Left lung (tissue), 10 donors: ENCODE results near the gene TEX10. TPM values are rescaled to one million over a fixed set of nuclear protein-coding genes. Genes with fewer than 3 reads are reported as not detected.

Experiments used
- ATAC-seq: fragments of 200-7000 bp; cut with Tn5 transposase; one replicate; pipeline ENCODE4 v1.9.1; 2020; ENCODE audit warnings: moderate library complexity
- DNase-seq, 4 donors: peaks; one replicate each; pipeline ENCODE4 v3.0.0-alpha.2; 2013 to 2020
- H3K27ac ChIP-seq, 2 donors: fragments of 200-600 bp; sonication (generic) in 1 of 2; one replicate each; pipeline versions ENCODE4 v1.5.0 to v1.8.0; 2020 to 2021
- H3K27me3 ChIP-seq, 2 donors: fragments of 200-600 bp; sonication (generic) in 1 of 2; one replicate each; pipeline versions ENCODE4 v1.5.0 to v1.8.0; 2020 to 2021
- H3K36me3 ChIP-seq, 2 donors: fragments of 200-600 bp; sonication (generic) in 1 of 2; one replicate each; pipeline versions ENCODE4 v1.5.0 to v1.8.0; 2020 to 2021
- H3K4me1 ChIP-seq, 2 donors: fragments of 200-600 bp; one replicate each; pipeline ENCODE4 v1.8.0; 2021
- H3K4me3 ChIP-seq, 2 donors: fragments of 200-600 bp; sonication (generic) in 1 of 2; one replicate each; pipeline versions ENCODE4 v1.5.0 to v1.8.0; 2020 to 2021; ENCODE audit warnings: mild to moderate bottlenecking in 1 of 2
- H3K9me3 ChIP-seq, 2 donors: fragments of 200-600 bp; sonication (generic) in 1 of 2; one replicate each; pipeline versions ENCODE4 v1.5.0 to v1.8.0; 2020 to 2021
- intact Hi-C, 2 donors: fragments of 100-400 bp; cut with DNase I; formaldehyde crosslinking; loops; one replicate each; pipeline versions ENCODE4 v1.11.2 to v1.14.2; 2022
- polyA plus RNA-seq, 6 donors: library from polyadenylated mRNA; unstranded; fragments of 120-200 nt; gene quantifications; one replicate each; pipeline ENCODE4 v1.2.1, GENCODE V29; 2013; ENCODE audit not compliant: insufficient read length in 6 of 6
- total RNA-seq, 2 donors: library from RNA; stranded (reverse); fragmentation: NEBNext Ultra II Directional; extraction: Animal tissue kit (Norgen Biotek cat#: 25700); gene quantifications; one replicate each; pipeline ENCODE4 v1.2.1, GENCODE V29; 2021
- TF ChIP-seq, protein P1 (sequence below), 2 donors: fragments of 200-600 bp; sonication (generic) in 1 of 2; IDR thresholded peaks; one replicate each; pipeline versions ENCODE4 v1.5.0 to v1.8.0; 2021; ENCODE audit warnings: antibody characterized with exemption in 2 of 2
- donor health status: DM: no; HTN: yes; CAD: no.
- donor health status: DM: no; HTN: no; CAD: no.

Gene TEX10
- total and polyA plus RNA-seq, 8 donors, result 10.5 to 46.8 (median 42.6) TPM

DNA sequence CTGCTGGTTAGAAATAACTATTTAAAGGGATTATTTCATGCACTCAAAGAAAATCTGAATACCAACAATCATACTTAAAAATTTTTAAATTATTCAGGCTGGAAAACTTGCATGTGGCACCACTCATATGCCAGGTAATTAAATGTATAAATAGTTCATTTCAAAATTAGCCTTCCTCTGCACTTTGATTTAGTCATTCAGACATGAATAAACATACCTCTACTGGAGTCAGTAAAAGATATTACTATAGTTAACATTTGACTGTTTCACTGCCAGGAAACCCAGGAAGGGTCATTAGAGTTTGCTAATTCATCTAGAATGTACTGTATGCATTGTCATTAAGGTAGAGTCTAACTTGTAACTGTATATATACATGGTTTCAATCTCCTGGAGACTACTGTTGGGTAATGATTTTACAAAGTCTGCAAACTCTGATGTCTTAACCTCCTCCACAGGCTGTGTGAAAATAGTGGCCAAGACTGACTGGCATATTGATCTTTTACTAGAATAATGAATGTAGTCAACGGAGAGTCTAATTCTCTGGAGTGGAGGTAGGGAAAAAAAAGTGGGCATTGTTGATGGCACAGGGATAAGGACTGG, 43.7 kb downstream of the TEX10 start:
- Histone ChIP-seq H3K4me3 (no peak overlapping the region), H3K36me3 (peaks cover 0 to 48% of the 10 kb centered on the region in 2 donors), H3K27ac (no peak overlapping the region), H3K9me3 (no peaks in the 10 kb centered on the region), H3K4me1 (no peaks in the 10 kb centered on the region), H3K27me3 (no peaks in the 10 kb centered on the region)
- DNase-seq (no peak), ATAC-seq (no peak)
- TF ChIP-seq, protein P1, sequence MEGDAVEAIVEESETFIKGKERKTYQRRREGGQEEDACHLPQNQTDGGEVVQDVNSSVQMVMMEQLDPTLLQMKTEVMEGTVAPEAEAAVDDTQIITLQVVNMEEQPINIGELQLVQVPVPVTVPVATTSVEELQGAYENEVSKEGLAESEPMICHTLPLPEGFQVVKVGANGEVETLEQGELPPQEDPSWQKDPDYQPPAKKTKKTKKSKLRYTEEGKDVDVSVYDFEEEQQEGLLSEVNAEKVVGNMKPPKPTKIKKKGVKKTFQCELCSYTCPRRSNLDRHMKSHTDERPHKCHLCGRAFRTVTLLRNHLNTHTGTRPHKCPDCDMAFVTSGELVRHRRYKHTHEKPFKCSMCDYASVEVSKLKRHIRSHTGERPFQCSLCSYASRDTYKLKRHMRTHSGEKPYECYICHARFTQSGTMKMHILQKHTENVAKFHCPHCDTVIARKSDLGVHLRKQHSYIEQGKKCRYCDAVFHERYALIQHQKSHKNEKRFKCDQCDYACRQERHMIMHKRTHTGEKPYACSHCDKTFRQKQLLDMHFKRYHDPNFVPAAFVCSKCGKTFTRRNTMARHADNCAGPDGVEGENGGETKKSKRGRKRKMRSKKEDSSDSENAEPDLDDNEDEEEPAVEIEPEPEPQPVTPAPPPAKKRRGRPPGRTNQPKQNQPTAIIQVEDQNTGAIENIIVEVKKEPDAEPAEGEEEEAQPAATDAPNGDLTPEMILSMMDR (IDR thresholded peaks at IDR 0.05), result no peak
- intact Hi-C loops, result no loop called here

DNA sequence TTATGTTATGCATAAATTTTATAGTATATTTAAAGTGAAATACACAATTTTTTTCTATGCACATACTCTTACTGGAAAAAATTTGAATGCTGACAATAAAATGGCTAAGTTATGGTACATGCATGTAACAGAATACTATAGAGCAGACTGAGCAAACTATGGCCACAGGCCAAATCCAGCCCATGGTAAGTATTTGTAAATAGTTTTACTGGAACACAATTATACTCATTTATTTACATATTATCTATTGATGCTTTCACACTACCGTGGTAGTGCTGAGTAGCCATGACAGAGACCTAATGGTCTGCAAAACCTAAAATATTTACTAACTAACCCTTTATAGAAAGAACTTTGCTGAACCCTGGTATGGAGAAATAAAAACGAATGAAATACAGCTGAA, 45.7 kb downstream of the TEX10 start:
- DNase-seq (no peak), ATAC-seq (no peak)
- intact Hi-C loops, result no loop called here
- Histone ChIP-seq H3K9me3 (no peaks in the 10 kb centered on the region), H3K4me1 (no peaks in the 10 kb centered on the region), H3K27me3 (no peaks in the 10 kb centered on the region), H3K36me3 (peaks cover 0 to 60% of the 10 kb centered on the region in 2 donors), H3K4me3 (no peak overlapping the region), H3K27ac (no peak overlapping the region)
- TF ChIP-seq, protein P1 (IDR thresholded peaks at IDR 0.05), result no peak

DNA sequence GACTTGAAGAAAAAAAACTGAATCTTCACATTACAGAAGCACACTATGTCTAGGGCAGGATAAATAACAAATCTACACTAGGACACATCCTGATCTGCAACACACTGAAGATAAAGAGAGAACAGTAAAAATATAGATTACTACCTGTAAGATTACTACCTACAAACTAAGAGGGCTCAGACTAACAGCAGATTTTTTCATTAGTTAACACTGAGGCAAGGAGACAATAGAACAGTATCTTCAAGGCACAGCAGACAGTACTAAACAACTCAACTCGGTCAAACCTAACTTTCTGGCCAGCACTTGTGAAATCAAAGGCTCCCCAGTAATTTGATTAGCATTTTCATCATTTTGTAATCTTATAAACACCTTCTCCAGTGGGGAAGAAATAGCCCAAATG, 46.5 kb downstream of the TEX10 start:
- ATAC-seq (no peak), DNase-seq (no peak)
- peaks cover 0 to 66% of the 10 kb centered on the region in 2 donors for H3K36me3 ChIP-seq
- intact Hi-C loops, result no loop called here
- TF ChIP-seq, protein P1 (IDR thresholded peaks at IDR 0.05), result no peak
- H3K27ac ChIP-seq, result no peak overlapping the region
- no peaks in the 10 kb centered on the region for H3K4me1 ChIP-seq
- no peaks in the 10 kb centered on the region for H3K9me3 ChIP-seq
- H3K4me3 ChIP-seq, result no peak overlapping the region
- H3K27me3 ChIP-seq, result no peaks in the 10 kb centered on the region

DNA sequence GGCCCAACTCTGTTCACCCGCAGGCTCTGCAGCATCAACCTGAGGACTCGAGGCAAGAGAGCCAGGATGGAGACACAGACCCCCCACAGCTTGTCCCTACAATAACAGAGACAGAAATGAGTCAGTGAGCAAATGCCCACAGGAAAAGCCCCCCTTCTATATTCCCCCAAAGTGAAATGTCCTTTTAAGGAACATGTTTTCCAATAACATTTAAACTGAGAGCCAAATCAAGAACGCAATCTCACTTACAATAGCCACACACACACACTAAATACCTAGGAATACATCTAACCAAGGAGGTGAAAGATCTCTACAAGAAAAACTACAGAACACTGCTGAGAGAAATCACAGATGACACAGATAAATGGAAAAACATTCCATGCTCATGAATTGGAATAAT, 49.0 kb downstream of the TEX10 start:
- H3K27me3 ChIP-seq, result no peaks in the 10 kb centered on the region
- H3K9me3 ChIP-seq, result no peaks in the 10 kb centered on the region
- DNase-seq, result no peak
- no peak overlapping the region for H3K27ac ChIP-seq
- H3K4me3 ChIP-seq, result no peak overlapping the region
- no peak for ATAC-seq
- TF ChIP-seq, protein P1 (IDR thresholded peaks at IDR 0.05), result no peak
- peaks cover 0 to 68% of the 10 kb centered on the region in 2 donors for H3K36me3 ChIP-seq
- H3K4me1 ChIP-seq, result no peaks in the 10 kb centered on the region
- intact Hi-C loops, result no loop called here

DNA sequence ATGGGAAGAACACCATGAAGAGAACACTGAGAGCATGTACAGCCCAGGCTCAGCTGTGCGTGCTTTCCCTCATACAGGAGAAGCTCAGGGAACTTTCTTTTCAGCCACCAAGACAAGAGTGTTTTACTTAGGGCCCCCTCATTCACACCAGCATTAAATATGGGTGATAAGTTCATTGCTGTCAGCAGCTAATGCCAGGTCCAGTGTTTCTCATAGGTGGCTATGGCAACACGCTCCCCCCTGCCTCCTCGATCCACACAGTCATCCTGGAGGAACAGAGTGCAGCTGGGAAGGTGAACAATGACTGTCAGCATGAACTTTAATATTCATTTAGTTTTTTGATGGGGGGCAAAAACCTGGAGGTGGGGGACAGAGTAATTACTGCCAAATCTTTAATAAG, 54.4 kb downstream of the TEX10 start:
- Histone ChIP-seq H3K4me1 (no peaks in the 10 kb centered on the region), H3K27ac (no peak overlapping the region), H3K27me3 (no peaks in the 10 kb centered on the region), H3K9me3 (no peaks in the 10 kb centered on the region), H3K36me3 (peaks cover 0 to 87% of the 10 kb centered on the region in 2 donors), H3K4me3 (no peak overlapping the region)
- no peak for ATAC-seq
- no peak for DNase-seq
- TF ChIP-seq, protein P1 (IDR thresholded peaks at IDR 0.05), result no peak
- intact Hi-C loops, result no loop called here
